OCI-LY7 (cell line): ENCODE data around the gene FFAR2. TPM values are rescaled to one million over a fixed set of nuclear protein-coding genes. Genes with fewer than 3 reads are reported as not detected.
"Not testable (repeated sequence)": the region's sequence is repeated elsewhere in the genome, so short reads cannot be mapped to it uniquely, and the experiment has no call there.

ENCODE experiments used
- BruUV-seq: library from RNA; stranded (reverse); fragments of 400-500 nt; replicated peaks from 2 replicates; lab custom pipeline; 2021; lab: Mats Ljungman, UMichigan
- CTCF ChIA-PET: fragments of 300-600 bp; sonication (Branson Sonifier 250); formaldehyde crosslinking; loops from one replicate; lab custom pipeline; 2022; ENCODE audit warnings: antibody characterized with exemption; ENCODE audit not compliant: unreplicated experiment; lab: Charles Lee
- POLR2A ChIA-PET: fragments of 300-600 bp; sonication (Branson Sonifier 250); formaldehyde crosslinking; loops from one replicate; lab custom pipeline; 2022; ENCODE audit warnings: antibody characterized with exemption; lab: Charles Lee
- DNase-seq: peaks from one replicate; pipeline ENCODE4 v3.0.0-alpha.2; 2015; ENCODE audit warnings: low spot score
- H2AFZ ChIP-seq: fragments of 200-600 bp; sonication (generic), shearing (Covaris generic); 2 replicates; pipeline ENCODE4 v1.6.1; 2014; ENCODE audit warnings: mild to moderate bottlenecking, antibody characterized with exemption, low read length, moderate library complexity
- H3K27ac ChIP-seq: fragments of 200-600 bp; sonication (generic); 2 replicates; pipeline ENCODE4 v1.5.1; 2014; ENCODE audit warnings: mixed run types, low read depth, mild to moderate bottlenecking, moderate library complexity, low read length, inconsistent platforms; ENCODE audit not compliant: poor library complexity, severe bottlenecking
- H3K36me3 ChIP-seq: fragments of 200-600 bp; sonication (generic); 2 replicates; pipeline ENCODE4 v1.6.1; 2014; ENCODE audit warnings: mild to moderate bottlenecking, antibody characterized with exemption, low read length, moderate library complexity, mixed read lengths; ENCODE audit not compliant: insufficient read depth
- H3K4me1 ChIP-seq: fragments of 200-600 bp; sonication (generic); 2 replicates; pipeline ENCODE4 v1.5.1; 2014; ENCODE audit warnings: mild to moderate bottlenecking, low read length; ENCODE audit not compliant: insufficient read depth, poor library complexity, severe bottlenecking
- H3K4me2 ChIP-seq: fragments of 200-600 bp; sonication (generic); 2 replicates; pipeline ENCODE4 v1.6.1; 2014; ENCODE audit warnings: mild to moderate bottlenecking, low read length
- H3K4me3 ChIP-seq: fragments of 200-600 bp; sonication (generic); 2 replicates; pipeline ENCODE4 v1.5.1; 2014; ENCODE audit warnings: mild to moderate bottlenecking, low read depth, low read length; ENCODE audit not compliant: poor library complexity, severe bottlenecking
- H3K79me2 ChIP-seq: fragments of 200-600 bp; sonication (generic); 2 replicates; pipeline ENCODE4 v1.6.1; 2016; ENCODE audit warnings: low read depth, mild to moderate bottlenecking, low read length, moderate library complexity, mixed read lengths; ENCODE audit not compliant: insufficient read depth
- H3K9me2 ChIP-seq: fragments of 200-600 bp; sonication (generic); 2 replicates; pipeline ENCODE4 v1.6.1; 2016; ENCODE audit warnings: mild to moderate bottlenecking, low read length, mixed read lengths; ENCODE audit not compliant: insufficient read depth
- H3K9me3 ChIP-seq: fragments of 200-600 bp; sonication (generic); 2 replicates; pipeline ENCODE4 v1.6.1; 2014; ENCODE audit warnings: mild to moderate bottlenecking, mixed run types, low read length, mixed read lengths
- H4K20me1 ChIP-seq: fragments of 200-600 bp; sonication (generic); 2 replicates; pipeline ENCODE4 v1.6.1; 2014; ENCODE audit warnings: mild to moderate bottlenecking, antibody characterized with exemption, low read length, moderate library complexity, mixed read lengths; ENCODE audit not compliant: insufficient read depth
- EZH2phosphoT487 ChIP-seq: fragments of 200-600 bp; sonication (generic); IDR thresholded peaks from 2 replicates; pipeline ENCODE4 v1.6.1; 2018; ENCODE audit warnings: low read depth, borderline replicate concordance, mild to moderate bottlenecking, mixed run types, antibody characterized with exemption, low read length, moderate library complexity, mixed read lengths
- intact Hi-C: fragments of 100-400 bp; cut with micrococcal nuclease; formaldehyde crosslinking; loops from one replicate; pipeline ENCODE4 v1.10.0; 2022; ENCODE audit not compliant: unreplicated experiment
- total RNA-seq, 2 experiments: library from RNA; depleted of rRNA in 1 of 2; stranded (reverse); fragments of >200 nt in 1 of 2; shearing (Covaris generic) in 1 of 2; gene quantifications; 2 replicates each; pipeline ENCODE4 v1.2.3, GENCODE V29; 2014 to 2022
- TF ChIP-seq, protein P1 (sequence below): fragments of 200-600 bp; sonication (generic); conservative IDR thresholded peaks from 2 replicates; pipeline ENCODE4 v1.5.1; 2014; ENCODE audit warnings: mild to moderate bottlenecking, antibody characterized with exemption, low read length, moderate library complexity, mixed read lengths

The FFAR2 gene
- total RNA-seq, 2 experiments from 2014 or later = not detected

GRCh38 chr19:35468637-35469036, 20.6 kb downstream of the FFAR2 start:
- BruUV-seq = no TSS peak
- H3K4me3 ChIP-seq = no peak overlapping the region

DNA sequence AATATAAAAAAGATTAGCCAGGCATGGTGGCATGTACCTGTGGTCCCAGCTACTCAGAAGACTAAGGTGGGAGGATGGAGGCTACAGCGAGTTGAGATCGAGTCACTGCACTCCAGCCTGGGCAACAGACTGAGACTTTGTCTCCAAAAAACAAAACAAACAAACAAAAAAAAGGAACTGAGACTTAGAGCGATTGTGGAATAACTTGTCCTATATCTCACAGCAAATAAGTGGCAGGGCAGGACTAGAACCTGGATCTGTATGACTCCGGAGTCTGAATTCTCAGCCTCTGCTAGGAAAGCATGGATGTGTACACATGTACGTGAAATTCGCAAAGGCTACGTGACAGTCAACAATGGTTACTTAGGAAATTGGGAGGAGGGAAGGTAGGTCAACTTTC, 22.1 kb downstream of the FFAR2 start:
- H3K4me1 ChIP-seq = no peaks in the 10 kb centered on the region
- H3K9me3 ChIP-seq = no peaks in the 10 kb centered on the region
- DNase-seq = no peak
- no peak overlapping the region for H3K4me2 ChIP-seq
- TF ChIP-seq, protein P1, sequence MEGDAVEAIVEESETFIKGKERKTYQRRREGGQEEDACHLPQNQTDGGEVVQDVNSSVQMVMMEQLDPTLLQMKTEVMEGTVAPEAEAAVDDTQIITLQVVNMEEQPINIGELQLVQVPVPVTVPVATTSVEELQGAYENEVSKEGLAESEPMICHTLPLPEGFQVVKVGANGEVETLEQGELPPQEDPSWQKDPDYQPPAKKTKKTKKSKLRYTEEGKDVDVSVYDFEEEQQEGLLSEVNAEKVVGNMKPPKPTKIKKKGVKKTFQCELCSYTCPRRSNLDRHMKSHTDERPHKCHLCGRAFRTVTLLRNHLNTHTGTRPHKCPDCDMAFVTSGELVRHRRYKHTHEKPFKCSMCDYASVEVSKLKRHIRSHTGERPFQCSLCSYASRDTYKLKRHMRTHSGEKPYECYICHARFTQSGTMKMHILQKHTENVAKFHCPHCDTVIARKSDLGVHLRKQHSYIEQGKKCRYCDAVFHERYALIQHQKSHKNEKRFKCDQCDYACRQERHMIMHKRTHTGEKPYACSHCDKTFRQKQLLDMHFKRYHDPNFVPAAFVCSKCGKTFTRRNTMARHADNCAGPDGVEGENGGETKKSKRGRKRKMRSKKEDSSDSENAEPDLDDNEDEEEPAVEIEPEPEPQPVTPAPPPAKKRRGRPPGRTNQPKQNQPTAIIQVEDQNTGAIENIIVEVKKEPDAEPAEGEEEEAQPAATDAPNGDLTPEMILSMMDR = no peak
- TF ChIP-seq EZH2phosphoT487 = no peak
- no TSS peak for BruUV-seq
- intact Hi-C loops = no loop called here
- ChIA-PET CTCF (no interaction called here), POLR2A (no interaction called here)
- no peak overlapping the region for H3K27ac ChIP-seq
- no peaks in the 10 kb centered on the region for H4K20me1 ChIP-seq
- H3K4me3 ChIP-seq = no peak overlapping the region
- H2AFZ ChIP-seq = no peak overlapping the region
- no peaks in the 10 kb centered on the region for H3K9me2 ChIP-seq
- no peaks in the 10 kb centered on the region for H3K36me3 ChIP-seq
- H3K79me2 ChIP-seq = no peaks in the 10 kb centered on the region

More at GRCh38 chr19:35468637-35469036, 20.6 kb downstream of the FFAR2 start:
- intact Hi-C loops = loop anchor here (1.0 to 10.0 kb wide), 5 partner anchors 116 to 324 kb away; partner anchors contain the start of gene FXYD7
- Histone ChIP-seq H3K4me2 (no peak overlapping the region), H2AFZ (no peak overlapping the region), H3K36me3 (no peaks in the 10 kb centered on the region), H4K20me1 (no peaks in the 10 kb centered on the region), H3K9me3 (no peaks in the 10 kb centered on the region), H3K79me2 (no peaks in the 10 kb centered on the region), H3K9me2 (no peaks in the 10 kb centered on the region), H3K27ac (no peak overlapping the region), H3K4me1 (peaks cover 2% of the 10 kb centered on the region)
- ChIA-PET POLR2A (no interaction called here), CTCF (no interaction called here)
- DNase-seq = peak; percentile 76
- TF ChIP-seq EZH2phosphoT487 = no peak
- TF ChIP-seq, protein P1 = peak; percentile 81

- H3K36me3 ChIP-seq, H2AFZ ChIP-seq, H3K4me2 ChIP-seq, H3K9me3 ChIP-seq, H3K27ac ChIP-seq, H3K4me1 ChIP-seq, DNase-seq, H4K20me1 ChIP-seq, BruUV-seq, H3K9me2 ChIP-seq, intact Hi-C loops, H3K4me3 ChIP-seq, POLR2A ChIA-PET, H3K79me2 ChIP-seq: not testable (repeated sequence)
- CTCF ChIA-PET = interaction anchor here (0.5 kb wide), 1 partner anchor 16 kb away, joined by 3 read pairs; no protein-coding TSS in a partner anchor
Observed at GRCh38 chr19:35471075-35471474, 23.0 kb downstream of the FFAR2 start.
